Stromal cell of bone marrow (primary cell): ENCODE measurements around the gene FHOD1.

ENCODE experiments used
- DNase-seq: peaks from one replicate; pipeline ENCODE4 v3.0.0-alpha.2; 2012; ENCODE audit warnings: low read depth

Gene FHOD1

DNA sequence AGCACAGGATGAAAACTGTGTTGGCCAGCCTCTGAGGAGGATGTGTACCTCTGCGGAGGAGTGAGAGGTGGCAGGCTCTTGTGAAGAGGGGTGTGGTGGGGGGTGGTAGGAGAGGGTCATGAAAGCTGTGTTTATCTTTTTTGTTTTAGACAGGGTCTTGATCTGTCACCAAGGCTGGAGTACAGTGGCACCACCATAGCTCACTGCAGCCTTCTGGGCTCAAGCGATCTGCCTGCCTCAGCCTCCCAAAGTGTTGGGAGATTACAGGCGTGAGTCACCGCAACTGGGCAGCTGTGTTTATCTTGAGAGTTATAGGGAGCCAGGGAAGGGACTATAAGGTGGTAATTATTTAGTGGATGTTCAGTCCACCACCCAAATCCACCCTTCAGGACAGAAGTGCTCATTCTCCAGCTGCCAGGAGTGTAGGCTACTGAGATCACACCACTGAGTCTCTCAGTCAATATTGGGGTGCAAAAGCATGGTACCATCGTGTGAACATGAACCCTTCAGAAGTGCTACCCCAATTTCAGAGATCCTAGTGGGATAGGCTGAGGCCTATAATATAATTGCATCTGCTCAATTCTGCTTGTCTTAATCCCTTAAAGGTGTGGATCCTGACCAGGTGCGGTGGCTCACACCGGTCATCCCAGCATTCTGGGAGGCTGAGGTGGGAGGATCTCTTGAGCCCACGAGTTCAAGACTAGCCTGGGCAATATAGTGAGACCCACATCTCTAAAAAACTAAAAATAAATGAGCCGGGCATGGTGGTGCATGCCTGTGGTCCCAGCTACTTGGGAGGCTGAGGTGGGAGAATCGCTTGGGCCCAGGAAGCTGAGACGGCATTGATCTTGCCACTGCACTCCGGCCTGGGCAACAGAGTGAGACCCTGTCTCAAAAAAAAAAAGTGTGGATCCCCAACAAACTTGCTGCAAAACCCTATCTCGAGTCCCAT, 56.6 kb downstream of the FHOD1 start:
- no peak for DNase-seq

DNA sequence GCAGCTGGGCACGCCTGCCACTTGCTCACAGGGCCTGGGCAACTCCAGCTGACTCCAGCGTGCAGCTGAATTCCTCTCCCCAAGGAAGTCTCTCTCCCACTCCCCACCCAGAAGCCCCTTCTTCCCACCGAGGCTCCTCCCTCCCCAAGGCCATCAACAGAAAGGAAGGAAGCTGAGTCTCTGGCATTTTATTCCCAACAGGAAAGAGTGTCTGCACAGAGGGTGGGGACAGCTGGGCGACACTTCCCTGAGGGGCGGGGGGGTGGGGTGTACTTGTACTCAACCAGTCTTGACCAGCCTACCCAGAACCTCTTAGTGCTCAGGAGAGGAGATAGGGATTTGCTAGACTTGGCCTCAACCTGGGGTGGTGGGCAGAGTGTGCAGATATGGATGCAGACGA, 57.2 kb downstream of the FHOD1 start, which contains the start of gene EXOC3L1:
TSS of gene EXOC3L1 (minus strand) at position 96 of the 400 bp plus-strand sequence. CDS start 460 bp downstream, outside the sequence.
- no peak for DNase-seq

- no peak for DNase-seq
Measured at GRCh38 chr16:67188798-67189197, 58.5 kb downstream of the FHOD1 start.

DNA sequence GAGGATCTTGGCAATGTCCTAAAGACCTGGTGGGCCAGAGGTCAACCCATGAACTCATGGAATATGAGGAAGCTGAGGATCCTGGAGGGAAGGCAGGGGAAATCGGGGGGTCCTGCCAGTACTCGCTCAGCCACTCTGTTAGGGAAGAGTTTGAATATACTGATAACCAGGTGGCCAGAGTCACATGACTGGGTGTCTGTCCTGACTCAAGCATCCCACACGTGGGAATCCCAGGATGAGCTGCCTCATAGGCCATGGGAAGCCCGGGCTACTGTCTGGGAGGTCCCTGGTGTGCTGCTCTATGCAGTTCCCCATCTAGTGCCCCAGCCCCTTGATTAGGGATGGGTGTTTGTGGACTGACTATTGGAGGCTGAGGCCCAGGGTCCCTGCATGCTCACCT, 59.0 kb downstream of the FHOD1 start:
- no peak for DNase-seq

GRCh38 chr16:67187175-67187890, 59.9 kb downstream of the FHOD1 start:
- DNase-seq: no peak

DNA sequence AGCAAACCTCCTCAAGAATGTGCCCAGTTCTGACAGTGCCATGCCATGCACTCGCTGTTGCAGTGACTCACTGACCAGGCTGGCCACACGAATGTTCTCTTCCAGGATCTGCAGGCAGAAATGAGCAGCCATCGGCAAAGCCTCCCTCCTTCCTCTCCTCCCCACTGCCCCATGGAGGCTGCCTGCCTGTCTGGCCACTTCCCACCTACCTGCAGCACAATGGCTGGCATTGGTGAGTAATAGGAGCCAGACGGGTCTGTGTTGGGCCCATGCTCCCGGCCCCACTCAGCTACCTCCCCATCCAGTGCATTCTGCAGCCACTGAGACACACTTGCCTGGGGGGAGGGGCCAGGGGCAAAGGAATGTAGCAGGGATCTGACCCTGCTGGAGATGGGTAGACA, 60.7 kb downstream of the FHOD1 start:
- no peak for DNase-seq

DNA sequence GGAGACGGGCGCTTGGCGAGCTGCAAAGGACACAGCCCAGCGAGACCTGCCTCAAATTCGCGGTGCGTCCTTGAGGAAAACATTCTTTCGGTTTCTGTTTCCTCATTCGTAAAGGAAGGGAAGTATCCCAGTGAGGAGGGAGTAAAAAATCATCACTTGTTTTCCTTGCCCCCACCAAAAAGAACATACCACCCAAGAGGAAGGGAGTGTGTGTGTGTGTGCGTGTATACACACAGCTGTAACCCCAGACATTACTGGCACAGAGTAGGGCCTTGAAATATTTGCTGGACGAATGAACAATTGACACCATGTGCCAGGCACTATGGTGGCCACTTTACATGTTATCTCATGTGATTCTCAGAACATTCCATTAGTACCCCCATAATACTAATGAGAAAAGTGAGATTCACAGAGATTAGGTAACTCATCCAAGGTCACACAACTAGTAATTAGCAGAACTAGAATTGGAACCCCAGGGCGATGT, 61.6 kb downstream of the FHOD1 start:
- DNase-seq: no peak

GRCh38 chr16:67184995-67185650, 62.2 kb downstream of the FHOD1 start:
- peak; percentile 82 for DNase-seq

DNA sequence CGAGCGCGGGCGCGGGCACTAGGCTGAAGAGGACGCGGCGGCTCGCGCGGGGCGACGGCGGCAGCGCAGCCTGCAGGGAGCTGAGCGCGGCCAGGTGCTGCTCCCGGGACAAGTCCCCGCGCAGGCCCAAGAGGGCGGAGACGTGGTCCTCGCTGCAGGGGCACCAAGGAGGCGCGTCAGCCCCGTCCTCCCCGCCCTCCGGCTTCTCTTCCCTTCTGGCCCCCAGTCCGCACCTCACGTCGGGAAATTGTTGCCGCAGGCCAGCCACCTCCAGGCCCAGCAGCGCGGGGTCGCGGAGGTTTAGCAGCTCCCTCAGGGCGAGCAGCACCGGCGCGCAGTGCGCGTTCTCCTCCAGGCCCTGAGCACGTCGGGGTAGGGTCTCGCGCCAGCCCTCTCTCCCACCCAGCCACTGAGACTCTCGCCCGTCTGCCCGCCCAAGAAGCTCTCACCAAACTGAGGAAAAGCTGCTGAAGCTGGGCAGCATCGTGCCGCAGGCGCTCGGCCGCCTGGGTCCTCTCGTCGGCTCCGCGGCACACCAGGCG, 62.8 kb downstream of the FHOD1 start:
- DNase-seq: no peak

DNA sequence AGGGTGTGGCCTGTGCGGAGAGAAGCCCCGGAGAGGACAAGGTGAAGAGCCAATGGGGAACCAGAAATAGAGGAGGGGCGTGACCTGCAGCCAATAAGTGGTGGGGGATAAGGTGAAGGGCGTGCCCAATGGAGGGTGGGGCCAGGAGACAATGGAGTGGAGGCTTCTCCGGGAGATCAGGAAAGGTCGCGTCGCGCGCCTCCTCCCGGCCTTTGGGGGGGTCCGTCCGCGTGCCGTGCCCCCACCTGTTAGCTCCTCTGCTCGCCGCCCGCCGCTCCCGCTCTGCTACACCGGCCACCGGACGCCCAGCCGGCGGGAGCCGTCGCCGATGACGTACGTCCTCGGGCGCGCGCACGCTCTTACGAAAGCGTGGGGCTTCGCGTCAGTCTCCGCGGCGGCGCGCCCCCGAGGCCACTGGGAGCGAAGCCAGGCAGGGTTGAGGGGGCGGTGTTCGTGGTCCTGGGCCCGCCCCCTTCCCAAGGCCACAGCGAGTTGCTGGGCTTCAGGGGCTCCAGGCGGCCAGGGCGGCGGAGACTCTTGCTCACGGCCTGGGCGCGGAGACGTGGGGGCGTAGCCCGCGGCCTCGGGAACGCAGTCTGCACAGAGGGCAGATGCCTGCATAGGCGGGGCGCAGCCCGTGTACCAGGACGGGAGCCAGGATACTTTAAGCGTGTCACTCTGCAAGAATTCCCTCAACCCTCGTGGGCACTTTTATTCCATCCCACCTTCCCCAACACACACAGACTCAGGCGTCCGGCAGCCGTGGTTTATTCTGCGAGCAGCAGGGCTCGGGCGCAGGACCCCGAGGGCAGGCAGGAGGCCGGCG, 63.4 kb downstream of the FHOD1 start, which contains the start of gene MATCAP1:
TSS of gene MATCAP1 (minus strand) at position 337 of the 826 bp plus-strand sequence. CDS start 3,353 bp downstream, outside the sequence.
- peak; percentile 96 for DNase-seq

DNA sequence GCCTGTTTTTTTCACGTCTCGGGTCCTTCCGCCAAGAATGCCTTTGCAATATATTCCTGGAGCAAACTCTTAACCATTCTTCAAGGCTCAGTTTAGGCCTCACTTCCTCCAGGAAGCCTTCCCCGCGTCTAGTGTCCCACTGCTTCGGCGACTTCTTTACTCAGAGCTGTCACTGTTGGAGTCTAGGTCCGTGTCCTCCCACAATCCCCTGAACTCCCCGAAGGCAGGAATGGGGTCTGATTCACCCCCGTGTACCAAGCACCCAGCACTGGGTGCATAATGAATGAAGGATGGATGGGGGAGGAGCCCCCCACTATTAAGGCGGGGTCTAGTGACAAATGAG, 64.0 kb downstream of the FHOD1 start:
- DNase-seq: no peak

DNA sequence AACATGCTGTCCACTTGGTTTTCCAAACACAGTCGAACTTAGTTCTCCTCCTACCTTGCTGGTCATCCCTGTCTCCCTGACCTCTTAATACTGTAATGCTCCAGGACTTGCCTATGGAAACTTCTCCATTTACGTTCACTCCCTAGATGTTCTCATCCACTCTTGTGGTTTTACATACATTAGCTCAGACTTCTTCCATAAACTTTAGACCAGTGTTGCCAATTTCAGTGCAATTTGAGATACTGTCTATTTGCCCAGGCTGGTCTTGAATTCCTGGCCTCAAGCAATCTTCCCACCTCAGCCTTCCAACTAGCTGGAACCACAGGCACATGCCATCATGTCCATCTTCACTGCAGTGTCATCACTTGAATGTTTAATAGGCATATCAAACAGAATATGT, 65.0 kb downstream of the FHOD1 start:
- DNase-seq: no peak

- peak; percentile 83 for DNase-seq
Measured at GRCh38 chr16:67181346-67181745, 65.9 kb downstream of the FHOD1 start.

GRCh38 chr16:67180166-67180565, 67.1 kb downstream of the FHOD1 start:
- no peak for DNase-seq

- DNase-seq: no peak
Measured at GRCh38 chr16:67179421-67180080, 67.7 kb downstream of the FHOD1 start.
